Measurements from ENCODE around the gene CLCA2.

DNA sequence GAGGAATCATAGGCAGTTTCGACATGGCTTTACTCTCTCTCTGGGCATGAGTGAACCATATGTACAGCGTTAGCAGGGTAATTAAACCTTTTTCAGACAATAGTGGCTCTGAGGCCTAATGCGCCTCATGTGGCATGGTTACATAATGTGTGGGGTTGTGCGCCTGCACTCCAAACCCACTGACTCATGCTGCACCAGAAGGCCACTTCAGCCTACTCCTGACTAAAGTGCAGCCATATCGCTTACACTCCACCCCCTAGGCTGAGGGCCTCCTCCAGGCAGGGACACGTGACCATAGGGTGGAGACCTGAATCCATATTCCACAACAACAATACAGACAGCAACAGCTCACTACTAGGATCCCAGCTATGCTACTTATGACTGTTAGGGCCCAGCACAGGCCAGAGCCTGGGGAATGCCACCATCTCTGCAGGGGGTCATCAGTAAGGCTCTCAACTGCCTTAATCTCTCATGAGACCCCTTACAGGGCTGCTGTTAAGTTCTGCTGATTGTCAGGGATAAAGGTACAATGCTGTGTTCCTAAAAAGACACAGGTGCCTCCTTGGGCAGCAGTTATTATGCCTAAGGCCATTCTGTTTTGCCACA is 14.5 kb upstream of the CLCA2 start:
- TF ChIP-seq CTCF (IDR thresholded peaks at IDR 0.05) (no peak), POLR2AphosphoS5 (IDR thresholded peaks at IDR 0.05) (no peak), EP300 (IDR thresholded peaks at IDR 0.05) (no peak), POLR2A (IDR thresholded peaks at IDR 0.05) (no peak)

Data from sigmoid colon (tissue), 4 donors.